BJ (cell line): Measurements from ENCODE around the gene CUEDC2. TPM values are rescaled to one million over a fixed set of nuclear protein-coding genes. Genes with fewer than 3 reads are reported as not detected.

Experiments
- CTCF ChIA-PET: fragments of 350-600 bp; formaldehyde crosslinking; extraction: SDS; loops from one replicate; lab custom pipeline; 2021; ENCODE audit warnings: antibody characterized with exemption, inconsistent platforms; lab: Yijun Ruan, JAX
- POLR2A ChIA-PET: fragments of 300-600 bp; sonication (Branson Sonifier 250); formaldehyde crosslinking; extraction: SDS; loops from one replicate; lab custom pipeline; 2021; ENCODE audit warnings: antibody characterized with exemption; lab: Charles Lee
- DNase-seq: peaks from one replicate; pipeline ENCODE4 v3.0.0-alpha.2; 2011; ENCODE audit warnings: low read depth
- H3K27me3 ChIP-seq: 2 replicates; pipeline ENCODE4 v1.6.0; 2011; ENCODE audit warnings: low read length; ENCODE audit not compliant: control insufficient read depth, insufficient read depth
- H3K36me3 ChIP-seq: 2 replicates; pipeline ENCODE4 v1.5.1; 2011; ENCODE audit warnings: low read length; ENCODE audit not compliant: control insufficient read depth, insufficient read depth
- H3K4me3 ChIP-seq: 2 replicates; pipeline ENCODE4 v1.5.1; 2011; ENCODE audit warnings: low read depth, mild to moderate bottlenecking, control low read depth, low read length
- polyA plus RNA-seq: library from polyadenylated mRNA; depleted of rRNA; stranded (reverse); fragments of >200 nt; gene quantifications from 2 replicates; pipeline ENCODE4 v1.2.3, GENCODE V29; 2011
- TF ChIP-seq, protein P1 (sequence below): IDR thresholded peaks from 2 replicates; pipeline ENCODE4 v1.5.1; 2011; ENCODE audit warnings: low read depth, mild to moderate bottlenecking, control low read depth, inconsistent platforms, low read length, moderate library complexity; ENCODE audit not compliant: insufficient read depth

The CUEDC2 gene
- polyA plus RNA-seq, 1 experiment, result 74.4 TPM

DNA sequence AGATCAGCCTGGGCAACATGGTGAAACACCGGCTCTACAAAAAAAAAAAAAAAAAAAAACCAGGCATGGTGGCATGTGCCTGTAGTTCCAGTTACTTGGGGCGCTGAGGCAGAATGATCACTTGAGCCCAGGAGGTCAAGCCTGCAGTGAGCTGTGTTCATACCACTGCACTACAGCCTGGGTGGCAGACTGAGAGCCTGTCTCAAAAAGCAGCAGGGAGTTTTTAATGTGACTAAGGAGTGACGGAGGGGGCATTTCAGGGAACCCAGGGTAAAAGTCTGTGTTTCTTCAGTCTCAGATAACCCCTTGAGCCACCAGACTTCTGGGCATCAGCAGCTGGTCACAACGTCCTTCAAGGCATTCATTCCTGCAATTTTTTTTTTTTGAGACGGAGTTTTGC lies 21.1 kb upstream of the CUEDC2 start:
- POLR2A ChIA-PET, result interaction anchor here (0.6 kb wide), 1 partner anchor 140 kb away, joined by 4 read pairs; no protein-coding TSS in a partner anchor
- Histone ChIP-seq H3K4me3 (no peak overlapping the region), H3K27me3 (no peaks in the 10 kb centered on the region), H3K36me3 (no peaks in the 10 kb centered on the region)
- CTCF ChIA-PET, result interaction anchor here (0.9 to 1.6 kb wide), 4 partner anchors 25 to 130 kb away, joined by 4 to 6 read pairs (median 5); no protein-coding TSS in a partner anchor
- no peak for DNase-seq
- TF ChIP-seq, protein P1, sequence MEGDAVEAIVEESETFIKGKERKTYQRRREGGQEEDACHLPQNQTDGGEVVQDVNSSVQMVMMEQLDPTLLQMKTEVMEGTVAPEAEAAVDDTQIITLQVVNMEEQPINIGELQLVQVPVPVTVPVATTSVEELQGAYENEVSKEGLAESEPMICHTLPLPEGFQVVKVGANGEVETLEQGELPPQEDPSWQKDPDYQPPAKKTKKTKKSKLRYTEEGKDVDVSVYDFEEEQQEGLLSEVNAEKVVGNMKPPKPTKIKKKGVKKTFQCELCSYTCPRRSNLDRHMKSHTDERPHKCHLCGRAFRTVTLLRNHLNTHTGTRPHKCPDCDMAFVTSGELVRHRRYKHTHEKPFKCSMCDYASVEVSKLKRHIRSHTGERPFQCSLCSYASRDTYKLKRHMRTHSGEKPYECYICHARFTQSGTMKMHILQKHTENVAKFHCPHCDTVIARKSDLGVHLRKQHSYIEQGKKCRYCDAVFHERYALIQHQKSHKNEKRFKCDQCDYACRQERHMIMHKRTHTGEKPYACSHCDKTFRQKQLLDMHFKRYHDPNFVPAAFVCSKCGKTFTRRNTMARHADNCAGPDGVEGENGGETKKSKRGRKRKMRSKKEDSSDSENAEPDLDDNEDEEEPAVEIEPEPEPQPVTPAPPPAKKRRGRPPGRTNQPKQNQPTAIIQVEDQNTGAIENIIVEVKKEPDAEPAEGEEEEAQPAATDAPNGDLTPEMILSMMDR, result no peak

DNA sequence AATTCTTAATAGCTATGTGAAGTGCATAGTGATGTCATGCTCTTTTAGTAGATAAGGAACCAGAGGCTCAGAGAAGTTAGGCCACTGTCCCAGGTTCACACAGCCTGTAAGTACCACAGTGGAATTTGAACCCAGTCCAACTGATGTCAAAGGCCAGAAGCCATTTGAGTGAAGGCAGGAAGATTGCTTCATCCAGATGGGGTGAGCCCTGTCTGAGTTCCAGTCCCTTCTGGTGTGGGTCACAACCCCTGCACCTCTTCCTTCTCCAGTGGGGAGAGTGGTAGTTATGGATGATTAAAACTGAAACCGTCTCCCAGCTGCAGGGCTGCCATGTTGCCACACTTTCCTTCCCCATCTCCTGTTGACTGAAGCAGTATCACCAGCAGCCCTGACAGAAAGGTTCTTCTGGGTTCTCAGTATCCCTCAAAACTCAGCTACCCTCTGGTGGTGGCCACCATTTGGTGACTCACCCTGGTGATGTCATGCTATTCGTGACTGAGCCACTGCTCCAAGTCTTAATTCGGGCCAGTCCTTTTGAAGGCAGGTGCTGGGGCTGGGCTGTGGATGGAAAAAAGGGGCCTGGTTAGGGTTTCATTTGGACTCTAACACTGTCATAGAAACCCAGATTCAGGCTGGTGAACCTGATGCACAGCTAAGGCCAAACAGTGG lies 20.4 kb upstream of the CUEDC2 start:
- Histone ChIP-seq H3K4me3 (no peak overlapping the region), H3K27me3 (no peaks in the 10 kb centered on the region), H3K36me3 (no peaks in the 10 kb centered on the region)
- peak; percentile 58 for DNase-seq
- TF ChIP-seq, protein P1, result no peak
- CTCF ChIA-PET, result interaction anchor here (1.0 to 1.8 kb wide), 5 partner anchors 8 to 131 kb away, joined by 3 to 7 read pairs (median 5); no protein-coding TSS in a partner anchor
- POLR2A ChIA-PET, result interaction anchor here (0.6 kb wide), 1 partner anchor 28 kb away, joined by 4 read pairs; no protein-coding TSS in a partner anchor

DNA sequence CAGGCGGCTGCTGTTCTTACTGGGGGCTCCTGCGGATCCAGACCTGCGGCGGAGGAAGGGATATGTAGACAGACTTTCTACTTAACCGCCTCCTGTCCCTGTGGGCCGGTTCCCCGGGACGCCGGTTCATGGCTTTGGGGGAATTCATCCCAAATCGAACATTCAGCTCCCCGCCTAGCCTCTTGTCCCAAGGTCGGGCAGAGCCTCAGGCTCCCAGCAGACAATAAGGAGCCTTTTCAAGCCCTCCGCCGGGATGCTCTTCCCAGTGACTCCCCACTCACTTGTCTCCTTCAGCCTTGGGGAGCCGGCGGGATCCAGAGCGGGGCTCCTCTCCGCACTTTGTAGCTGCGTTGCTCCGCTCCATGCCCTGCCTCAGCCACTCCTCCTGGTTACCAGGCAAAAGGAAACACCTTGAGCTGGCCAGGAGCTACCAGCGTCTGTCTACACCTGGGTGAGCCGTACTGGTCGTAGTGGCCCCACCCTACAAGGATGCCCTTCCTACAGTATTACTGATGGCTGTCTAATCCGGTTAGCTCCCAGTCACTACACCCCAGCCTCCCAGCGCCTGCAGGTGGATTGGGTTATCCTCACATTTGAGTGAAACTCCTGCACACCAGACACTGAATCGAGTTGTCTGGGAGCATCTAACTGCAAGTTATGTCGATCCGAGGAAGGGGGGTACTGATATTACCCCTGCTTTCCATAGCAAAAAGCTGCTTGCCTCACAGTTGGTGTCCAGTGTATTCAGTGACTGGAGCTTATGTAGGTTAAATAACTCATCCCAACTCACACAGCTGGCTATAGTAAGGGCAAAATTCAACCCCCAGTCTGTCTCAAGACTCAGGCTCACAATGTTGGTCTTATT lies 19.0 kb upstream of the CUEDC2 start, which contains the start of gene C10orf95:
C10orf95 (minus strand) TSS at position 439 of the 865 bp plus-strand sequence. CDS start 450 bp downstream, outside the sequence.
- no peak for DNase-seq
- CTCF ChIA-PET, result interaction anchor here (0.6 to 1.8 kb wide), 7 partner anchors 9 to 222 kb away, joined by 3 to 7 read pairs (median 3); partner anchors contain the start of gene FBXL15
- POLR2A ChIA-PET, result interaction anchor here (0.6 kb wide), 1 partner anchor 155 kb away, joined by 3 read pairs; no protein-coding TSS in a partner anchor

DNA sequence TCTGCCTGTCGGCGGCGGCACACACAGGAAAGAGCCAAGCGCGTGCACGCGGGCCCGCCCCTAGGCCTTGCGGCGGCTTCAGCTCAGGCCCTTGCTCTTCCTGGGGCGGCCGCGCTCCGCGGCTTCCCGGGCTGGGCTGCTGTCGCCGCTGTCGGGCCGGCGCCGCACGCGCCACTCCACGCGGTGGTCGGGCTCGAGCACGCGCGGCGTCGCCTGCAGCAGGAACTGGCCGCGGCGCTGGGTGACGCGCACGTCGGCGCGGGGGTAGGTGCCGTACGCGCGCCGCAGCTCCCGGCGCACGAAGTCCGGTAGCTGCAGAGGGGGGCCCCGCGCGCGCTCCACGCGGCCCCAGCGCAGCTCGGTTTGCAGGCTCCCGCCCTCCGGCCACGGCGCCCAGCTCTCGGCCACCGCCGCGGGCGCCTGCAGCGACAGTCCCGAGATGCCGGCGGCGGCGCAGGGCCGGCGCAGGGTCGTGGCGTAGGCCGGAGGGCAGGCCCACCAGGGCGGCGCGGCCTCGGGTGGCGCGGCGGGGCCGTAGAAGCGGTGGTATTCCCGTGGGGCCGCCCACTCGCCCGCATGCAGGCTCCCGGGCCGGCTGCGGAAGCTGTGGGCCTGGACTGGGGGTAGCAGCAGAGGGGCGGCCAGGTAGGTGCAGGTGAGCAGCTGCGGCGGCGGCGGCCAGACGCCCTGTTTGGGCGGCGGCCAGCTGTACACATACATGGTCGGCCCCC lies 18.2 kb upstream of the CUEDC2 start:
- ChIA-PET CTCF (interaction anchor here (0.9 to 1.7 kb wide), 6 partner anchors 10 to 221 kb away, joined by 3 to 5 read pairs (median 3); partner anchors contain the start of gene FBXL15), POLR2A (interaction anchor here (0.6 kb wide), 1 partner anchor 155 kb away, joined by 3 read pairs; no protein-coding TSS in a partner anchor)
- DNase-seq, result no peak
- no peaks in the 10 kb centered on the region for H3K27me3 ChIP-seq
- peak overlapping the region; percentile 72 for H3K4me3 ChIP-seq
- TF ChIP-seq, protein P1, result no peak
- no peaks in the 10 kb centered on the region for H3K36me3 ChIP-seq

More for the DNA sequence above, 19.0 kb upstream of the CUEDC2 start, which contains the start of gene C10orf95:
- Histone ChIP-seq H3K27me3 (no peaks in the 10 kb centered on the region), H3K36me3 (no peaks in the 10 kb centered on the region), H3K4me3 (peak within 1 kb of the TSS; percentile 72)
- TF ChIP-seq, protein P1, result no peak
